Mucosa of descending colon (tissue), 3 donors: ENCODE data around the gene PROSER3. TPM values are rescaled to one million over a fixed set of nuclear protein-coding genes. Genes with fewer than 3 reads are reported as not detected.

Experiments
- ATAC-seq: fragments of 200-7000 bp; cut with Tn5 transposase; one replicate; pipeline ENCODE4 v1.9.1; 2020; ENCODE audit warnings: mild to moderate bottlenecking, moderate library complexity
- DNase-seq, 3 donors: peaks; one replicate each; pipeline ENCODE4 v3.0.0-alpha.2; 2020
- H3K36me3 ChIP-seq: fragments of 200-600 bp; one replicate; pipeline ENCODE4 v1.8.0; 2021; ENCODE audit warnings: low read depth, mild to moderate bottlenecking
- H3K4me1 ChIP-seq: fragments of 200-600 bp; one replicate; pipeline ENCODE4 v1.8.0; 2021; ENCODE audit warnings: low read depth, mild to moderate bottlenecking
- H3K4me3 ChIP-seq: fragments of 200-600 bp; one replicate; pipeline ENCODE4 v1.8.0; 2021; ENCODE audit warnings: mild to moderate bottlenecking
- H3K9me3 ChIP-seq: fragments of 200-600 bp; one replicate; pipeline ENCODE4 v1.8.0; 2021; ENCODE audit warnings: mild to moderate bottlenecking
- CTCF ChIP-seq: fragments of 200-600 bp; IDR thresholded peaks from one replicate; pipeline ENCODE4 v1.8.0; 2022; ENCODE audit warnings: antibody characterized with exemption, mild to moderate bottlenecking
- intact Hi-C, 2 donors: fragments of 100-400 bp; cut with DNase I in 1 of 2; cut with micrococcal nuclease in 1 of 2; formaldehyde crosslinking; loops; one replicate each; pipeline versions ENCODE4 v1.11.0 to v1.11.1; 2022; cut with DNase I, micrococcal nuclease
- total RNA-seq, 3 donors: library from RNA; stranded (reverse); fragmentation: NEBNext Ultra II Directional in 2 of 3; extraction: Animal tissue kit (Norgen Biotek cat#: 25700) in 2 of 3; gene quantifications; one replicate each; pipeline versions ENCODE4 v1.2.1 to v1.2.4, GENCODE V29; 2021 to 2023
- donor health status: DM: no; HTN: no; CAD: no; lungs with moderate emphysema.
- donor health status: DM: no; HTN: no; CAD: no.
- donor health status: DM: no; HTN: yes; CAD: no.

The PROSER3 gene
- total RNA-seq, 3 donors from 2014 or later, result 21.7 to 26.5 (median 26.0) TPM

- intact Hi-C loops, result no loop called here
- TF ChIP-seq CTCF, result no peak
- H3K36me3 ChIP-seq, result no peaks in the 10 kb centered on the region
- no peaks in the 10 kb centered on the region for H3K4me1 ChIP-seq
- H3K4me3 ChIP-seq, result no peak overlapping the region
- no peak for ATAC-seq
- no peak for DNase-seq
- no peaks in the 10 kb centered on the region for H3K9me3 ChIP-seq
Measured at GRCh38 chr19:35818445-35818844, 60.5 kb downstream of the PROSER3 start.

Other genes with a start within 250 kb of the PROSER3 start
- 10 to 100 TPM in 2 of 3 donors, 1 to 10 TPM in 1; 8.2 to 14.3 (median 10.7) TPM for gene DMKN, start 244.5 kb upstream of the PROSER3 start, total RNA-seq
- gene SBSN, start 229.9 kb upstream of the PROSER3 start, total RNA-seq, result not detected
- gene GAPDHS, start 224.7 kb upstream of the PROSER3 start, total RNA-seq, result not detected
- gene TMEM147, start 212.6 kb upstream of the PROSER3 start, total RNA-seq, result 10 to 100 TPM; 54.4 to 62.8 (median 58.2) TPM
- not detected for gene ATP4A, start 194.5 kb upstream of the PROSER3 start, total RNA-seq
- gene PMIS2, start 172.0 kb upstream of the PROSER3 start, total RNA-seq, result not detected
- 10 to 100 TPM in 1 of 3 donors, 1 to 10 TPM in 2; 6.4 to 13.2 (median 9.0) TPM for gene HAUS5, start 145.4 kb upstream of the PROSER3 start, total RNA-seq
- gene RBM42, start 129.1 kb upstream of the PROSER3 start, total RNA-seq, result 10 to 100 TPM; 67.4 to 73.3 (median 67.6) TPM
- gene ETV2, start 116.4 kb upstream of the PROSER3 start, total RNA-seq, result 1 to 10 TPM in 2 of 3 donors, under 1 TPM in 1; 0.76 to 2.0 (median 1.1) TPM
- gene COX6B1, start 109.9 kb upstream of the PROSER3 start, total RNA-seq, result 100 to 1,000 TPM; 460 to 939 (median 669) TPM
- gene UPK1A, start 91.7 kb upstream of the PROSER3 start, total RNA-seq, result not detected
- under 1 TPM in 1 of 3 donors, not detected in 2; 0.27 TPM for gene ZBTB32, start 53.6 kb upstream of the PROSER3 start, total RNA-seq
- 10 to 100 TPM; 35.9 to 49.2 (median 37.5) TPM for gene KMT2B, start 40.2 kb upstream of the PROSER3 start, total RNA-seq
- gene IGFLR1, start 15.7 kb upstream of the PROSER3 start, total RNA-seq, result 10 to 100 TPM in 1 of 3 donors, 1 to 10 TPM in 2; 5.3 to 14.6 (median 8.2) TPM
- gene U2AF1L4, start 12.8 kb upstream of the PROSER3 start, total RNA-seq, result 10 to 100 TPM; 19.7 to 32.4 (median 32.1) TPM
- 10 to 100 TPM; 56.7 to 92.1 (median 90.2) TPM for gene PSENEN, start 12.5 kb upstream of the PROSER3 start, total RNA-seq
- 10 to 100 TPM in 1 of 3 donors, 1 to 10 TPM in 2; 7.6 to 14.3 (median 8.6) TPM for gene LIN37, start 9.6 kb upstream of the PROSER3 start, total RNA-seq
- gene HSPB6, start 1.1 kb upstream of the PROSER3 start, total RNA-seq, result 100 to 1,000 TPM in 1 of 3 donors, 10 to 100 TPM in 1, 1 to 10 TPM in 1; 3.9 to 122 (median 22.9) TPM
- 10 to 100 TPM; 14.4 to 16.0 (median 14.6) TPM for gene ARHGAP33, start 17.4 kb downstream of the PROSER3 start, total RNA-seq
- gene PRODH2, start 54.7 kb downstream of the PROSER3 start, total RNA-seq, result not detected
- gene NPHS1, start 94.3 kb downstream of the PROSER3 start, total RNA-seq, result under 1 TPM in 1 of 3 donors, not detected in 2; 0.09 TPM
- gene KIRREL2, start 98.7 kb downstream of the PROSER3 start, total RNA-seq, result under 1 TPM in 1 of 3 donors, not detected in 2; 0.09 TPM
- gene APLP1, start 110.4 kb downstream of the PROSER3 start, total RNA-seq, result 10 to 100 TPM in 1 of 3 donors, 1 to 10 TPM in 2; 1.6 to 13.2 (median 1.9) TPM
- 10 to 100 TPM in 2 of 3 donors, 1 to 10 TPM in 1; 8.7 to 16.6 (median 12.3) TPM for gene NFKBID, start 142.4 kb downstream of the PROSER3 start, total RNA-seq
- 1 to 10 TPM; 4.6 to 8.2 (median 7.9) TPM for gene HCST, start 144.4 kb downstream of the PROSER3 start, total RNA-seq
- gene TYROBP, start 150.1 kb downstream of the PROSER3 start, total RNA-seq, result 10 to 100 TPM; 15.7 to 50.2 (median 45.0) TPM
- gene LRFN3, start 178.2 kb downstream of the PROSER3 start, total RNA-seq, result 10 to 100 TPM; 10.5 to 14.0 (median 10.5) TPM
- gene SDHAF1, start 237.0 kb downstream of the PROSER3 start, total RNA-seq, result 10 to 100 TPM; 18.1 to 22.0 (median 19.1) TPM